B cell (primary cell): ENCODE data around the gene PRSS56. TPM values are rescaled to one million over a fixed set of nuclear protein-coding genes. Genes with fewer than 3 reads are reported as not detected.

Source experiments
- ATAC-seq: fragments of 200-7000 bp; cut with Tn5 transposase; one replicate; pipeline ENCODE4 v1.10.0; 2021; ENCODE audit warnings: low read depth, mild to moderate bottlenecking, moderate number of reproducible peaks, moderate library complexity
- CTCF ChIA-PET: fragments of 350-600 bp; sonication (Branson Sonifier 250); formaldehyde crosslinking; loops from one replicate; lab custom pipeline; 2021; ENCODE audit warnings: antibody characterized with exemption, inconsistent platforms; lab: Charles Lee
- POLR2A ChIA-PET: fragments of 350-600 bp; sonication (Branson Sonifier 250); formaldehyde crosslinking; loops from one replicate; lab custom pipeline; 2021; ENCODE audit warnings: antibody characterized with exemption; lab: Charles Lee
- DNase-seq: peaks from one replicate; pipeline ENCODE4 v3.0.0; 2013
- H2AFZ ChIP-seq: 2 replicates; pipeline ENCODE4 v1.6.1; 2012; ENCODE audit warnings: mild to moderate bottlenecking, low read depth, low read length; ENCODE audit not compliant: insufficient read depth, poor library complexity, severe bottlenecking
- H3K27ac ChIP-seq, 2 donors: 1 replicate in 1 of 2; 2 replicates in 1 of 2; pipeline ENCODE4 v1.5.1; 2012 to 2013; ENCODE audit warnings: low read length in 2 of 2, mild to moderate bottlenecking in 2 of 2, moderate library complexity in 1 of 2
- H3K27me3 ChIP-seq, 4 experiments: fragments of 200-600 bp in 1 of 4; sonication (generic) in 1 of 4; replicated peaks in 1 of 4; 1 replicate in 2 of 4; 2 replicates in 2 of 4; pipeline versions ENCODE4 v1.6.1 to v1.7.0; 2013 to 2016; ENCODE audit warnings: low read length in 3 of 4, mild to moderate bottlenecking in 2 of 4, mixed read lengths in 1 of 4, moderate library complexity in 1 of 4; ENCODE audit not compliant: insufficient read depth in 4 of 4, control insufficient read depth in 3 of 4; ENCODE audit errors: control extremely low read depth in 1 of 4
- H3K36me3 ChIP-seq, 2 experiments: replicated peaks in 1 of 2; 1 replicate in 1 of 2; 2 replicates in 1 of 2; pipeline versions ENCODE4 v1.6.1 to v1.7.1; 2013; ENCODE audit warnings: low read length in 1 of 2; ENCODE audit not compliant: insufficient read depth in 2 of 2, control insufficient read depth in 1 of 2; ENCODE audit errors: control extremely low read depth in 1 of 2, extremely low read depth in 1 of 2
- H3K4me1 ChIP-seq, 2 donors: fragments of 200-600 bp in 1 of 2; sonication (generic) in 1 of 2; 1 replicate in 1 of 2; 2 replicates in 1 of 2; pipeline versions ENCODE4 v1.5.1 to v1.6.1; 2013 to 2017; ENCODE audit warnings: low read length in 2 of 2; ENCODE audit not compliant: control insufficient read depth in 2 of 2, insufficient read depth in 2 of 2
- H3K4me2 ChIP-seq: replicated peaks from 2 replicates; pipeline ENCODE3; 2012; ENCODE audit warnings: mild to moderate bottlenecking, low read depth, low read length; ENCODE audit not compliant: poor library complexity, severe bottlenecking
- H3K4me3 ChIP-seq, 5 experiments: fragments of 200-600 bp in 1 of 5; sonication (generic) in 1 of 5; 1 replicate in 3 of 5; 2 replicates in 2 of 5; pipeline versions ENCODE4 v1.5.1 to v1.7.0; 2011 to 2016; ENCODE audit warnings: low read length in 4 of 5, mild to moderate bottlenecking in 4 of 5, low read depth in 2 of 5, control low read depth in 1 of 5, moderate library complexity in 1 of 5; ENCODE audit not compliant: insufficient read depth in 1 of 5; ENCODE audit errors: control extremely low read depth in 1 of 5, extremely low read depth in 1 of 5
- H3K79me2 ChIP-seq: fragments of 200-600 bp; sonication (generic); one replicate; pipeline ENCODE4 v1.6.0; 2016; ENCODE audit warnings: low read length; ENCODE audit not compliant: control insufficient read depth, insufficient read depth
- H3K9ac ChIP-seq: fragments of 200-600 bp; sonication (generic); 2 replicates; pipeline ENCODE4 v1.6.1; 2017; ENCODE audit warnings: mild to moderate bottlenecking, low read length, moderate library complexity
- H3K9me3 ChIP-seq, 3 donors: one replicate each; pipeline versions ENCODE4 v1.6.1 to v1.7.1; 2013; ENCODE audit warnings: low read length in 2 of 3; ENCODE audit not compliant: control insufficient read depth in 2 of 3, insufficient read depth in 1 of 3; ENCODE audit errors: control extremely low read depth in 1 of 3
- H4K20me1 ChIP-seq: 2 replicates; pipeline ENCODE4 v1.6.0; 2012; ENCODE audit warnings: mild to moderate bottlenecking, low read length; ENCODE audit not compliant: insufficient read depth, control insufficient read depth, poor library complexity, severe bottlenecking
- H3K27ac Mint-ChIP-seq: one replicate; pipeline ENCODE4 v1.8.0; 2021; ENCODE audit warnings: mixed read lengths
- H3K27me3 Mint-ChIP-seq: one replicate; pipeline ENCODE4 v1.8.0; 2021; ENCODE audit warnings: mixed read lengths
- H3K4me1 Mint-ChIP-seq: one replicate; pipeline ENCODE4 v1.8.0; 2021; ENCODE audit warnings: mixed read lengths
- H3K4me3 Mint-ChIP-seq: one replicate; pipeline ENCODE4 v1.8.0; 2021; ENCODE audit warnings: mixed read lengths
- H3K9me3 Mint-ChIP-seq: one replicate; pipeline ENCODE4 v1.8.0; 2022; ENCODE audit warnings: mixed read lengths; ENCODE audit not compliant: insufficient read depth
- EZH2 ChIP-seq: IDR thresholded peaks from 2 replicates; pipeline ENCODE4 v1.6.1; 2012; ENCODE audit warnings: borderline replicate concordance, low read depth, mild to moderate bottlenecking, moderate library complexity, low read length; ENCODE audit not compliant: insufficient read depth, poor library complexity, severe bottlenecking
- WGBS: methylation state at CpG from one replicate; pipeline ENCODE4 v1.1.5; 2013; ENCODE audit warnings: missing lambda C conversion rate; ENCODE audit not compliant: insufficient coverage; 5-methylcytosine and 5-hydroxymethylcytosine counted together
- intact Hi-C: fragments of 100-400 bp; cut with micrococcal nuclease; formaldehyde crosslinking; loops from one replicate; pipeline ENCODE4 v1.10.0; 2022
- polyA plus RNA-seq: library from polyadenylated mRNA; depleted of rRNA; stranded (reverse); fragments of >200 nt; gene quantifications from 2 replicates; pipeline ENCODE4 v1.2.3, GENCODE V29; 2012
- total RNA-seq, 2 donors: library from RNA; stranded (reverse); fragments of 120-200 nt in 1 of 2; gene quantifications; 1 replicate in 1 of 2; 2 replicates in 1 of 2; pipeline versions ENCODE4 v1.2.3 to v1.2.4, GENCODE V29; 2013 to 2022
- TF ChIP-seq, protein P1 (sequence below): fragments of 200-600 bp; IDR thresholded peaks from one replicate; pipeline ENCODE4 v1.8.0; 2022; ENCODE audit warnings: antibody characterized with exemption, mild to moderate bottlenecking

The PRSS56 gene
- total and polyA plus RNA-seq, 2 donors (not counting 1 experiment from before 2014, with no cell fraction given) = not detected

- no peak overlapping the region for H3K27ac ChIP-seq
- CTCF ChIA-PET = no interaction called here
- no peaks in the 10 kb centered on the region for H4K20me1 ChIP-seq
- H3K27me3 ChIP-seq = no peaks in the 10 kb centered on the region
- ATAC-seq (no peak), DNase-seq (no peak)
- no peak overlapping the region for H2AFZ ChIP-seq
- no peaks in the 10 kb centered on the region for H3K9me3 ChIP-seq
- H3K4me1 ChIP-seq = peaks cover 13 to 19% of the 10 kb centered on the region in 2 donors
- POLR2A ChIA-PET = no interaction called here
- peak overlapping the region; percentile 6 for H3K27ac Mint-ChIP-seq
- TF ChIP-seq EZH2 = no peak
- TF ChIP-seq, protein P1, sequence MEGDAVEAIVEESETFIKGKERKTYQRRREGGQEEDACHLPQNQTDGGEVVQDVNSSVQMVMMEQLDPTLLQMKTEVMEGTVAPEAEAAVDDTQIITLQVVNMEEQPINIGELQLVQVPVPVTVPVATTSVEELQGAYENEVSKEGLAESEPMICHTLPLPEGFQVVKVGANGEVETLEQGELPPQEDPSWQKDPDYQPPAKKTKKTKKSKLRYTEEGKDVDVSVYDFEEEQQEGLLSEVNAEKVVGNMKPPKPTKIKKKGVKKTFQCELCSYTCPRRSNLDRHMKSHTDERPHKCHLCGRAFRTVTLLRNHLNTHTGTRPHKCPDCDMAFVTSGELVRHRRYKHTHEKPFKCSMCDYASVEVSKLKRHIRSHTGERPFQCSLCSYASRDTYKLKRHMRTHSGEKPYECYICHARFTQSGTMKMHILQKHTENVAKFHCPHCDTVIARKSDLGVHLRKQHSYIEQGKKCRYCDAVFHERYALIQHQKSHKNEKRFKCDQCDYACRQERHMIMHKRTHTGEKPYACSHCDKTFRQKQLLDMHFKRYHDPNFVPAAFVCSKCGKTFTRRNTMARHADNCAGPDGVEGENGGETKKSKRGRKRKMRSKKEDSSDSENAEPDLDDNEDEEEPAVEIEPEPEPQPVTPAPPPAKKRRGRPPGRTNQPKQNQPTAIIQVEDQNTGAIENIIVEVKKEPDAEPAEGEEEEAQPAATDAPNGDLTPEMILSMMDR = no peak
- no peaks in the 10 kb centered on the region for H3K79me2 ChIP-seq
- 100% methylated on average over 1 of the region's 3 CpGs for WGBS
- intact Hi-C loops = no loop called here
- peaks cover 22 to 69% of the 10 kb centered on the region in 2 experiments for H3K36me3 ChIP-seq
- H3K4me1 Mint-ChIP-seq = peaks cover 17% of the 10 kb centered on the region
- no peak overlapping the region for H3K9ac ChIP-seq
- no peak overlapping the region for H3K4me3 Mint-ChIP-seq
- H3K4me2 ChIP-seq = no peak overlapping the region
- no peak overlapping the region for H3K4me3 ChIP-seq
- H3K9me3 Mint-ChIP-seq = no peaks in the 10 kb centered on the region
- H3K27me3 Mint-ChIP-seq = no peaks in the 10 kb centered on the region
Observed at GRCh38 chr2:232563580-232563979, 43.4 kb downstream of the PRSS56 start.

DNA sequence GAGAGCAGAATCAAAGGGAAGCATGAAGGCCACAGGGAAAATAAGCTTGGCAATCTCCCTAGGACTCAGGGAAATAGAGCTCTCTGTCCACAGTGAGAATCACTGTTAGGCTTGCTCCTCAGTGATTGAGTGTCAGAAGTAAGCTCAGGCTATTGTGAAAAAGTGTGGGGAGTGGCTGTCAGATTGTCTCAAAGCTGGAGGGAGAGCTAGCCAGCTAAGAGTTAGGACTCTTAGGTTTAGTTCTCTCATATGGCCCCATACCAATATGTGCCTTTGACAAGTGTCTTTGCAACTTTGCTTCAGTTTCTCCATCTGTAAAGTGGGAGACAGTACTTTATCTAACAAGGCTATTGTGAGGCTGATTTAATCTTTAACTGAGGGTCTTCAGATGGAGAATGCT lies 47.5 kb downstream of the PRSS56 start:
- ATAC-seq = no peak
- intact Hi-C loops = no loop called here
- H3K27ac Mint-ChIP-seq = no peak overlapping the region

More for the DNA sequence above, 47.5 kb downstream of the PRSS56 start:
- CTCF ChIA-PET = no interaction called here
- Mint-ChIP-seq H3K4me3 (no peak overlapping the region), H3K9me3 (no peaks in the 10 kb centered on the region), H3K27me3 (no peaks in the 10 kb centered on the region), H3K4me1 (peaks cover 7% of the 10 kb centered on the region)
- Histone ChIP-seq H3K4me1 (peaks cover 4 to 7% of the 10 kb centered on the region in 2 donors), H3K4me2 (no peak overlapping the region), H3K27me3 (no peaks in the 10 kb centered on the region), H3K36me3 (peaks cover 21 to 80% of the 10 kb centered on the region in 2 experiments), H3K9me3 (no peaks in the 10 kb centered on the region), H3K9ac (no peak overlapping the region), H3K79me2 (no peaks in the 10 kb centered on the region), H3K4me3 (no peak overlapping the region), H2AFZ (no peak overlapping the region), H3K27ac (no peak overlapping the region), H4K20me1 (no peaks in the 10 kb centered on the region)
- TF ChIP-seq EZH2 = no peak
- TF ChIP-seq, protein P1 = no peak
- POLR2A ChIA-PET = no interaction called here
- DNase-seq = no peak
